WERI-Rb-1 (cell line): ENCODE results near the gene FTO.

Experiments used
- DNase-seq: peaks from one replicate; pipeline ENCODE4 v3.0.0-alpha.2; 2020
- H3K27ac ChIP-seq: fragments of 250-450 bp; sonication (Bioruptor Pico); 2 replicates; pipeline ENCODE4 v1.5.1; 2020; ENCODE audit warnings: mild to moderate bottlenecking, moderate library complexity
- H3K27me3 ChIP-seq: fragments of 250-450 bp; sonication (Bioruptor Pico); 2 replicates; pipeline ENCODE4 v1.5.1; 2021; ENCODE audit warnings: mild to moderate bottlenecking, low read depth, moderate library complexity; ENCODE audit not compliant: insufficient read depth, severe bottlenecking
- H3K36me3 ChIP-seq: fragments of 250-450 bp; sonication (Bioruptor Pico); 2 replicates; pipeline ENCODE4 v1.5.1; 2020; ENCODE audit warnings: mild to moderate bottlenecking, moderate library complexity
- H3K4me3 ChIP-seq: 2 replicates; pipeline ENCODE4 v1.5.1; 2011; ENCODE audit warnings: low read depth, mild to moderate bottlenecking, control low read depth, low read length
- H3K9me3 ChIP-seq: fragments of 250-450 bp; sonication (Bioruptor Pico); 2 replicates; pipeline ENCODE4 v1.5.1; 2021; ENCODE audit warnings: mild to moderate bottlenecking, moderate library complexity; ENCODE audit not compliant: severe bottlenecking
- TF ChIP-seq, protein P1 (sequence below): IDR thresholded peaks from 2 replicates; pipeline ENCODE4 v1.5.1; 2011; ENCODE audit warnings: low read depth, mild to moderate bottlenecking, control low read depth, inconsistent platforms, low read length

The FTO gene

DNA sequence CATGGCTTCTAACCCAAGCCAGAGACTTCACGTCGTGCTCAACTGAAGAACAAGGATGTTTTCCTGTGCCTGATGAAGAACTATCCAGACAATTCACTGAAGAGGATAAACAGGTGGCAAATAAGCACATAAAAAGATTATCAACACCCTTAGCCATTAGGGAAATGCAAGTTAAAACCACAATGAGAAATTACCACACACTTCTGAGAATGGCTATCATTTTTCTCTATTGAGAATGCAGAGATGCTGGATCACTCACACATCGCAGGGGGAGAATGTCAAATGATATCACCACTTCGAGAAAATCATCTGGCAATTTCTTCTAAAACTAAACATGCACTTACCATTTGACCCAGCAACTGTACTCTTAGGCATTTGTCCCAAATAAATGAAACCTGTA is 419.8 kb downstream of the FTO start:
- no peaks in the 10 kb centered on the region for H3K27me3 ChIP-seq
- TF ChIP-seq, protein P1, sequence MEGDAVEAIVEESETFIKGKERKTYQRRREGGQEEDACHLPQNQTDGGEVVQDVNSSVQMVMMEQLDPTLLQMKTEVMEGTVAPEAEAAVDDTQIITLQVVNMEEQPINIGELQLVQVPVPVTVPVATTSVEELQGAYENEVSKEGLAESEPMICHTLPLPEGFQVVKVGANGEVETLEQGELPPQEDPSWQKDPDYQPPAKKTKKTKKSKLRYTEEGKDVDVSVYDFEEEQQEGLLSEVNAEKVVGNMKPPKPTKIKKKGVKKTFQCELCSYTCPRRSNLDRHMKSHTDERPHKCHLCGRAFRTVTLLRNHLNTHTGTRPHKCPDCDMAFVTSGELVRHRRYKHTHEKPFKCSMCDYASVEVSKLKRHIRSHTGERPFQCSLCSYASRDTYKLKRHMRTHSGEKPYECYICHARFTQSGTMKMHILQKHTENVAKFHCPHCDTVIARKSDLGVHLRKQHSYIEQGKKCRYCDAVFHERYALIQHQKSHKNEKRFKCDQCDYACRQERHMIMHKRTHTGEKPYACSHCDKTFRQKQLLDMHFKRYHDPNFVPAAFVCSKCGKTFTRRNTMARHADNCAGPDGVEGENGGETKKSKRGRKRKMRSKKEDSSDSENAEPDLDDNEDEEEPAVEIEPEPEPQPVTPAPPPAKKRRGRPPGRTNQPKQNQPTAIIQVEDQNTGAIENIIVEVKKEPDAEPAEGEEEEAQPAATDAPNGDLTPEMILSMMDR = no peak
- no peaks in the 10 kb centered on the region for H3K36me3 ChIP-seq
- no peaks in the 10 kb centered on the region for H3K9me3 ChIP-seq
- no peak overlapping the region for H3K27ac ChIP-seq
- no peak overlapping the region for H3K4me3 ChIP-seq
- DNase-seq = no peak

DNA sequence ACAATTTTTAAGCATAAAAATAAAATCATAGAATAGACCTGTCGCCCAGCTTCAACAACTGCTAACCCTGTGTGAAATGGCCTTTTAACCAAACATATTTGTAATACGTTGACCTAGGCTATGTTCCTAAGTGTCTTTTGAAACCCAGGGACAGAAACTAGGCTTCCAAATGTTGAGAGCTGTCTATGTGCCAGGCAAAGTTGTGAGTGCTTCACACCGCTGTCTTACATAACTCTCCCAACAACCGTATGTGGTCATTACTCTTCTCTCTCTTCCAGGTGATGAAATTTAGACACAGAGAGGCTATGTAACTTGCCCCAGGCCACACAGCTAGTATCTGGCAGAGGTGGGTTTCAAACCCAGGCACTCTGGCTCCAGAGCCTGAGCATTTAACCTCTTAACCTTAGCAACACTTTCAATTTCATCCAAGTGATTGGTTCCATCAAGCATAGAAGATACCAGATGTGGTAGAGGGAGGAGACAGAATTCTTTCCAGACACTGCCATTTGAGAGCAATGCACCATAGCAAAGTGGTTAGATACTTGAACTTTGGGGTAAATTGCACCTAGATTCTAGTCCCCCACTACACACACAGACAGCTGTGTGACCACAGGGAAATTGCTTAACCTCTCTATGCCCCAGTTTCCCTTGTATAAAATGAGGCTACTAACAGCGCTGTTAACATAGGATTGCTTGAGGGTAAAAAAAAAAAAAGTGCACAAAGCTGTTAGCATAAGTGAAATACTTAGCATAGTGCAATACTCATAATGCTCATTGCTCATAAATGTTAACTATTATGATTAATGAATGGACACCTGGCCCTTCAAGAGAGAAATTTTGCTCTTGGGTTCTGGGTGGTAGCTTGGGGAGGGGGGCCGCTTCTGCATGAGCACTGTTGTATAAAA is 422.0 kb downstream of the FTO start:
- TF ChIP-seq, protein P1 = no peak
- Histone ChIP-seq H3K4me3 (no peak overlapping the region), H3K27me3 (no peaks in the 10 kb centered on the region), H3K27ac (no peak overlapping the region), H3K36me3 (no peaks in the 10 kb centered on the region), H3K9me3 (no peaks in the 10 kb centered on the region)
- no peak for DNase-seq

DNA sequence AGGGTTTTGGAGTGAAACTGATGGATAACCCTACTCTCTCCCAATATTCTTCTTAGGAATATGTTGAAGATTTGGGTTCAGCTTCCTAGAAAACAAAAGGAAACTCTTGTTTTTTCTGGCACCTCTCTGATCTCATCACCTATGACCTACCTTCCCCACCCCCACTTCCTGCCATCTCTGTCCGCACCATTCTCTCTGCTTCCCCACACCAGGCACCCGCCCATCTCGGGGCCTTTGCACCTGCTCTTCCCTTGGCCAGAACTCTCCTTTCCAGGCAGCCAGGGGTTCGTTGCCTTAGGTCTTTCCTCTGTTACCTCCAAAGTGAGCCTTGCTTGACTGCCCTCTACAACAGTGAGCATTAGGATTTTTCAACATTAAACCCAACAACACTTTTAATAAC is 423.0 kb downstream of the FTO start:
- H3K9me3 ChIP-seq = no peaks in the 10 kb centered on the region
- TF ChIP-seq, protein P1 = no peak
- H3K27ac ChIP-seq = no peak overlapping the region
- DNase-seq = no peak
- no peaks in the 10 kb centered on the region for H3K27me3 ChIP-seq
- no peak overlapping the region for H3K4me3 ChIP-seq
- no peaks in the 10 kb centered on the region for H3K36me3 ChIP-seq

DNA sequence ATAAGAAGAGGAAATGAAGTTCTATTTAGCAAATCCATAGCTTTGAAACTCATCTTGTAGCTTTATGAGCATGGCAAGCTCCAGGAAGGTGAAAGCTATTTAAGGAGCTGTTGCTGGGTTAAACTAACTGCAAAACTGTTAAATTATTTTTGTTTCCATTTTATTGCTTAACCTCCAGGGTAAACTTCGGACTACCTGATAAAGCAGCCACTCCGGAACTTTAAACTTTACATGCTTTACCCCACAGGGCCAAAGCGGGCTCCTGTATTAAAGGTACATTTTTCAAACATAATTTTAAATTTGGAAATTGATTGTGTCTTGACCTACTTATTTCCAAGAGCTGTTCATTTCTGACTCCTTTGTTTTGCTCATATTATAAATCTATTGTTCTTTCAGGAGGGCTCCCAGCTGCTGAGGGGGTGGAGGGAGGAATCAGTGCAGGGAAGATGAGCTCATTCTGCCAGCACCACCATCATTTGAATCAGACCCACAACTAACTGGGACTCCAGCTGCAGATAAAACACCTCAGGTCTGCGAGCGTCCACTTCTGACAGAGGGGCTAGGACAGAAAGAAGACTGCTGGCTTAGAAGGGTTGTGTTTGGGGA is 424.8 kb downstream of the FTO start:
- Histone ChIP-seq H3K27me3 (no peaks in the 10 kb centered on the region), H3K4me3 (no peak overlapping the region), H3K9me3 (no peaks in the 10 kb centered on the region), H3K36me3 (no peaks in the 10 kb centered on the region), H3K27ac (no peak overlapping the region)
- no peak for DNase-seq
- TF ChIP-seq, protein P1 = no peak

DNA sequence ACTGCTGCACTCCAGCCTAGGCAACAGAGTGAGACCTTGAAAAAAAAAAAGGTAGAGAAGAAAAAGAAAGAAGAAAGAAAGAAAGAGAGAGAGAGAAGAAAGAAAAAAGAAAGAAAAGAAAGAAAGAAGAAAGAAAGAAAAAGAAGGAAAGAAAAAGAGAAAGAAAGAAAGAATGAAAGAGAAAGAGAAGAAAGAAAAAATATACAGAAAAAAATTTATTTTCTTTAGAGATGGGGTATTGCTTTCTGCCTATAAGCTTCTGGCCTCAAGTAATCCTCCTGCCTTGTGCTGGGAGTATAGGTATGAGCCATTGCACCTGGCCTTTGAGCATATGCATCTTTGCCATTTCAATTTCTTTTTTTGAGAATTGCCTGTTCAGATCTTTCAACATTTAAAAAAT is 425.9 kb downstream of the FTO start:
- TF ChIP-seq, protein P1 = no peak
- H3K36me3 ChIP-seq = no peaks in the 10 kb centered on the region
- no peak overlapping the region for H3K27ac ChIP-seq
- no peaks in the 10 kb centered on the region for H3K27me3 ChIP-seq
- no peak for DNase-seq
- no peaks in the 10 kb centered on the region for H3K9me3 ChIP-seq
- no peak overlapping the region for H3K4me3 ChIP-seq
